MCF 10A (cell line): ENCODE results near the gene USP6NL. TPM values are rescaled to one million over a fixed set of nuclear protein-coding genes. Genes with fewer than 3 reads are reported as not detected.
"Not testable (repeated sequence)": the region's sequence is repeated elsewhere in the genome, so short reads cannot be mapped to it uniquely, and the experiment has no call there.

Experiments used
- BruUV-seq: library from RNA; stranded (reverse); fragments of 400-500 nt; replicated peaks from 2 replicates; lab custom pipeline; 2021; lab: Mats Ljungman, UMichigan
- CTCF ChIA-PET: fragments of 300-600 bp; sonication (Branson Sonifier 250); formaldehyde crosslinking; extraction: SDS; loops from one replicate; lab custom pipeline; 2021; ENCODE audit warnings: antibody characterized with exemption, inconsistent platforms; lab: Yijun Ruan, JAX
- POLR2A ChIA-PET: fragments of 300-600, 350-650 bp; sonication (Branson Sonifier 250); formaldehyde crosslinking; extraction: SDS; loops from one replicate; lab custom pipeline; 2020; ENCODE audit warnings: antibody characterized with exemption, inconsistent platforms; lab: Yijun Ruan, JAX
- DNase-seq: peaks from one replicate; pipeline ENCODE4 v3.0.0-alpha.2; 2018; ENCODE audit not compliant: unreplicated experiment
- H3K27ac Mint-ChIP-seq: one replicate; pipeline ENCODE4 v1.8.0; 2022; ENCODE audit warnings: mild to moderate bottlenecking, low read depth, mixed read lengths; ENCODE audit not compliant: unreplicated experiment
- H3K27me3 Mint-ChIP-seq: one replicate; pipeline ENCODE4 v1.8.0; 2022; ENCODE audit warnings: mixed read lengths; ENCODE audit not compliant: insufficient read depth, unreplicated experiment
- H3K36me3 Mint-ChIP-seq: one replicate; pipeline ENCODE4 v1.8.0; 2022; ENCODE audit warnings: mild to moderate bottlenecking, moderate library complexity, mixed read lengths; ENCODE audit not compliant: insufficient read depth, unreplicated experiment
- H3K4me1 Mint-ChIP-seq: one replicate; pipeline ENCODE4 v1.8.0; 2022; ENCODE audit warnings: mixed read lengths; ENCODE audit not compliant: insufficient read depth, unreplicated experiment
- H3K4me3 Mint-ChIP-seq: one replicate; pipeline ENCODE4 v1.8.0; 2022; ENCODE audit warnings: mild to moderate bottlenecking, moderate library complexity, mixed read lengths; ENCODE audit not compliant: unreplicated experiment
- H3K9me3 Mint-ChIP-seq: one replicate; pipeline ENCODE4 v1.8.0; 2022; ENCODE audit warnings: mixed read lengths; ENCODE audit not compliant: unreplicated experiment
- CTCF ChIP-seq: fragments of 200-600 bp; IDR thresholded peaks from one replicate; pipeline ENCODE4 v1.8.0; 2022; ENCODE audit warnings: antibody characterized with exemption, mild to moderate bottlenecking; ENCODE audit not compliant: unreplicated experiment
- intact Hi-C: fragments of 100-400 bp; cut with micrococcal nuclease; formaldehyde crosslinking; loops from 2 replicates; pipeline ENCODE4 v1.14.1; 2022
- total RNA-seq: library from RNA; stranded (reverse); gene quantifications from 2 replicates; pipeline ENCODE4 v1.2.3, GENCODE V29; 2022

The USP6NL gene
- total RNA-seq, 1 experiment from 2014 or later = 19.2 TPM

- Mint-ChIP-seq H3K27ac (no peak overlapping the region), H3K4me3 (no peak overlapping the region), H3K9me3 (peaks cover 7% of the 10 kb centered on the region), H3K36me3 (no peaks in the 10 kb centered on the region), H3K27me3 (no peaks in the 10 kb centered on the region), H3K4me1 (no peaks in the 10 kb centered on the region)
- BruUV-seq = no TSS peak
- ChIA-PET CTCF (no interaction called here), POLR2A (no interaction called here)
- DNase-seq = no peak
- TF ChIP-seq CTCF = no peak
- intact Hi-C loops = no loop called here
Measured at GRCh38 chr10:11629731-11630130, 18.3 kb upstream of the USP6NL start.

- H3K27me3 Mint-ChIP-seq, H3K4me1 Mint-ChIP-seq, H3K4me3 Mint-ChIP-seq, DNase-seq, CTCF ChIA-PET, H3K36me3 Mint-ChIP-seq, H3K27ac Mint-ChIP-seq, BruUV-seq, H3K9me3 Mint-ChIP-seq, intact Hi-C loops, POLR2A ChIA-PET: not testable (repeated sequence)
Measured at GRCh38 chr10:11627941-11628340, 16.5 kb upstream of the USP6NL start.

- ChIA-PET POLR2A (no interaction called here), CTCF (no interaction called here)
- Mint-ChIP-seq H3K9me3 (peaks cover 7% of the 10 kb centered on the region), H3K36me3 (no peaks in the 10 kb centered on the region), H3K4me3 (no peak overlapping the region), H3K4me1 (no peaks in the 10 kb centered on the region), H3K27ac (no peak overlapping the region), H3K27me3 (no peaks in the 10 kb centered on the region)
- intact Hi-C loops = no loop called here
- no TSS peak for BruUV-seq
- TF ChIP-seq CTCF = no peak
- no peak for DNase-seq
Measured at GRCh38 chr10:11626071-11626470, 14.6 kb upstream of the USP6NL start.

GRCh38 chr10:11625019-11625735 lies 13.7 kb upstream of the USP6NL start:
- no TSS peak for BruUV-seq
- no peak for TF ChIP-seq CTCF
- Mint-ChIP-seq H3K27me3 (no peaks in the 10 kb centered on the region), H3K36me3 (no peaks in the 10 kb centered on the region), H3K4me1 (no peaks in the 10 kb centered on the region), H3K4me3 (no peak overlapping the region), H3K9me3 (peaks cover 7% of the 10 kb centered on the region), H3K27ac (no peak overlapping the region)
- ChIA-PET CTCF (no interaction called here), POLR2A (no interaction called here)
- intact Hi-C loops = no loop called here
- no peak for DNase-seq
